Liver (tissue), 3 donors: Measurements from ENCODE around the gene FERMT1.

Experiments
- EGR1 ChIP-seq, 2 donors: IDR thresholded peaks; 2 replicates each; pipeline ENCODE4 v1.6.1; 2016 to 2018; ENCODE audit warnings: antibody characterized with exemption in 2 of 2, low read depth in 2 of 2
- FOXA1 ChIP-seq: IDR thresholded peaks from 2 replicates; pipeline ENCODE4 v1.6.1; 2016; ENCODE audit warnings: antibody characterized with exemption
- GABPA ChIP-seq, 2 donors: IDR thresholded peaks in 1 of 2; conservative IDR thresholded peaks in 1 of 2; 2 replicates each; pipeline ENCODE4 v1.6.1; 2016; ENCODE audit warnings: antibody characterized with exemption in 2 of 2, mild to moderate bottlenecking in 1 of 2, moderate library complexity in 1 of 2
- HNF4G ChIP-seq: IDR thresholded peaks from 2 replicates; pipeline ENCODE4 v1.6.1; 2016; ENCODE audit warnings: antibody characterized with exemption
- NR2F2 ChIP-seq: IDR thresholded peaks from 2 replicates; pipeline ENCODE4 v1.6.1; 2016; ENCODE audit warnings: antibody characterized with exemption
- RAD21 ChIP-seq, 2 donors: IDR thresholded peaks; 2 replicates each; pipeline ENCODE4 v1.6.1; 2016; ENCODE audit warnings: antibody characterized with exemption in 2 of 2, mild to moderate bottlenecking in 2 of 2
- RXRA ChIP-seq, 2 donors: IDR thresholded peaks; 2 replicates each; pipeline ENCODE4 v1.6.1; 2017 to 2018; ENCODE audit warnings: antibody characterized with exemption in 2 of 2, mild to moderate bottlenecking in 1 of 2
- SP1 ChIP-seq: IDR thresholded peaks from 2 replicates; pipeline ENCODE4 v1.6.1; 2018; ENCODE audit warnings: antibody characterized with exemption, mild to moderate bottlenecking
- TF ChIP-seq, protein P1 (sequence below): fragments of 150-350 bp; IDR thresholded peaks from 2 replicates; pipeline ENCODE4 v1.5.1; 2017; ENCODE audit warnings: improper control_type of control experiment, low read depth, low read length; ENCODE audit not compliant: missing input control
- TF ChIP-seq, protein P2 (sequence below): IDR thresholded peaks from 2 replicates; pipeline ENCODE4 v1.6.1; 2016; ENCODE audit warnings: antibody characterized with exemption, mild to moderate bottlenecking
- TF ChIP-seq, protein P3 (sequence below): IDR thresholded peaks from 2 replicates; pipeline ENCODE4 v1.6.1; 2016; ENCODE audit warnings: antibody characterized with exemption
- TF ChIP-seq, protein P4 (sequence below): IDR thresholded peaks from 2 replicates; pipeline ENCODE4 v1.6.1; 2016; ENCODE audit warnings: antibody characterized with exemption
- donor health status: healthy.
- donor health status: healthy.

DNA sequence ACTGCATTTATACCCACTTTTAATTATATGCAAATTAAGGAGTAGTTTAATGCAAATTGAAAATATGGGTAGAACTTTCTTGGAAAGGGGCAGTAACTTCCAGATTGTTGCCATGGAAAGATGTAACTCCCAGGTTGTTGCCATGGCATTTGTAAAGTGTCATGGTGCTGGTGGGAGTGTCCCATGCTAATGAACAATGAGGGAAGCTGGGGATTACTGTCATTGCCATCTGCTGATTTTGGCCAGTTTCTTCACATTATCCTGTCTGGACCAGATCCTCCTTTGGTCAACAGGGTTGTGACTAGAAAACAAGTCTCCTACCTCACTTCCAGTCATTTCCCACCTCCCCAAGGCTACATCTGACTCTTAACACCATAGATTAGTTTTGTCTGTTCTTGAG, 45.4 kb upstream of the FERMT1 start:
- TF ChIP-seq EGR1 (IDR thresholded peaks at IDR 0.05; ENCODE audit: low read depth in 2 of 2) (no peak), NR2F2 (no peak), FOXA1 (no peak), GABPA (IDR thresholded peaks at IDR 0.05 in 1 of 2, conservative IDR thresholded peaks at IDR 0.05 in 1 of 2) (no peak), RXRA (IDR thresholded peaks at IDR 0.05) (no peak), SP1 (no peak), RAD21 (IDR thresholded peaks at IDR 0.05) (no peak), HNF4G (no peak)
- TF ChIP-seq, protein P1, sequence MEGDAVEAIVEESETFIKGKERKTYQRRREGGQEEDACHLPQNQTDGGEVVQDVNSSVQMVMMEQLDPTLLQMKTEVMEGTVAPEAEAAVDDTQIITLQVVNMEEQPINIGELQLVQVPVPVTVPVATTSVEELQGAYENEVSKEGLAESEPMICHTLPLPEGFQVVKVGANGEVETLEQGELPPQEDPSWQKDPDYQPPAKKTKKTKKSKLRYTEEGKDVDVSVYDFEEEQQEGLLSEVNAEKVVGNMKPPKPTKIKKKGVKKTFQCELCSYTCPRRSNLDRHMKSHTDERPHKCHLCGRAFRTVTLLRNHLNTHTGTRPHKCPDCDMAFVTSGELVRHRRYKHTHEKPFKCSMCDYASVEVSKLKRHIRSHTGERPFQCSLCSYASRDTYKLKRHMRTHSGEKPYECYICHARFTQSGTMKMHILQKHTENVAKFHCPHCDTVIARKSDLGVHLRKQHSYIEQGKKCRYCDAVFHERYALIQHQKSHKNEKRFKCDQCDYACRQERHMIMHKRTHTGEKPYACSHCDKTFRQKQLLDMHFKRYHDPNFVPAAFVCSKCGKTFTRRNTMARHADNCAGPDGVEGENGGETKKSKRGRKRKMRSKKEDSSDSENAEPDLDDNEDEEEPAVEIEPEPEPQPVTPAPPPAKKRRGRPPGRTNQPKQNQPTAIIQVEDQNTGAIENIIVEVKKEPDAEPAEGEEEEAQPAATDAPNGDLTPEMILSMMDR, result no peak
- TF ChIP-seq, protein P2, sequence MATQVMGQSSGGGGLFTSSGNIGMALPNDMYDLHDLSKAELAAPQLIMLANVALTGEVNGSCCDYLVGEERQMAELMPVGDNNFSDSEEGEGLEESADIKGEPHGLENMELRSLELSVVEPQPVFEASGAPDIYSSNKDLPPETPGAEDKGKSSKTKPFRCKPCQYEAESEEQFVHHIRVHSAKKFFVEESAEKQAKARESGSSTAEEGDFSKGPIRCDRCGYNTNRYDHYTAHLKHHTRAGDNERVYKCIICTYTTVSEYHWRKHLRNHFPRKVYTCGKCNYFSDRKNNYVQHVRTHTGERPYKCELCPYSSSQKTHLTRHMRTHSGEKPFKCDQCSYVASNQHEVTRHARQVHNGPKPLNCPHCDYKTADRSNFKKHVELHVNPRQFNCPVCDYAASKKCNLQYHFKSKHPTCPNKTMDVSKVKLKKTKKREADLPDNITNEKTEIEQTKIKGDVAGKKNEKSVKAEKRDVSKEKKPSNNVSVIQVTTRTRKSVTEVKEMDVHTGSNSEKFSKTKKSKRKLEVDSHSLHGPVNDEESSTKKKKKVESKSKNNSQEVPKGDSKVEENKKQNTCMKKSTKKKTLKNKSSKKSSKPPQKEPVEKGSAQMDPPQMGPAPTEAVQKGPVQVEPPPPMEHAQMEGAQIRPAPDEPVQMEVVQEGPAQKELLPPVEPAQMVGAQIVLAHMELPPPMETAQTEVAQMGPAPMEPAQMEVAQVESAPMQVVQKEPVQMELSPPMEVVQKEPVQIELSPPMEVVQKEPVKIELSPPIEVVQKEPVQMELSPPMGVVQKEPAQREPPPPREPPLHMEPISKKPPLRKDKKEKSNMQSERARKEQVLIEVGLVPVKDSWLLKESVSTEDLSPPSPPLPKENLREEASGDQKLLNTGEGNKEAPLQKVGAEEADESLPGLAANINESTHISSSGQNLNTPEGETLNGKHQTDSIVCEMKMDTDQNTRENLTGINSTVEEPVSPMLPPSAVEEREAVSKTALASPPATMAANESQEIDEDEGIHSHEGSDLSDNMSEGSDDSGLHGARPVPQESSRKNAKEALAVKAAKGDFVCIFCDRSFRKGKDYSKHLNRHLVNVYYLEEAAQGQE, result no peak
- TF ChIP-seq, protein P3, sequence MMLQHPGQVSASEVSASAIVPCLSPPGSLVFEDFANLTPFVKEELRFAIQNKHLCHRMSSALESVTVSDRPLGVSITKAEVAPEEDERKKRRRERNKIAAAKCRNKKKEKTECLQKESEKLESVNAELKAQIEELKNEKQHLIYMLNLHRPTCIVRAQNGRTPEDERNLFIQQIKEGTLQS, result no peak
- TF ChIP-seq, protein P4, sequence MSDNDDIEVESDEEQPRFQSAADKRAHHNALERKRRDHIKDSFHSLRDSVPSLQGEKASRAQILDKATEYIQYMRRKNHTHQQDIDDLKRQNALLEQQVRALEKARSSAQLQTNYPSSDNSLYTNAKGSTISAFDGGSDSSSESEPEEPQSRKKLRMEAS, result no peak
